ENCODE results near the gene NAT14. TPM values are rescaled to one million over a fixed set of nuclear protein-coding genes. Genes with fewer than 3 reads are reported as not detected.

The NAT14 gene
- polyA plus RNA-seq, 1 donor (not counting 4 experiments of a cell fraction or from before 2014, with no cell fraction given) = 11.0 TPM

GRCh38 chr19:55477905-55478304 lies 7.1 kb upstream of the NAT14 start:
- H3K9me3 ChIP-seq (ENCODE audit: control insufficient read depth, low read depth, low read length) = no peaks in the 10 kb centered on the region
- peaks cover 21% of the 10 kb centered on the region for H3K4me1 ChIP-seq (ENCODE audit: control insufficient read depth, extremely low read depth, insufficient read depth, low read length)
- H4K20me1 ChIP-seq (ENCODE audit: control insufficient read depth, extremely low read depth, insufficient read depth, low read length) = no peaks in the 10 kb centered on the region
- H3K4me3 ChIP-seq (ENCODE audit: control insufficient read depth in 2 of 3, extremely low read depth in 1 of 3, insufficient read depth in 2 of 3, low read depth in 1 of 3, low read length in 3 of 3) = peak overlapping the region; percentile 19 to 86 (median 67)
- FAIRE-seq (no peak), DNase-seq (ENCODE audit: low read depth, low spot score) (no peak)
- no peak overlapping the region for H3K9ac ChIP-seq (ENCODE audit: control insufficient read depth, extremely low read depth, insufficient read depth, low read length)
- no peaks in the 10 kb centered on the region for H3K36me3 ChIP-seq (ENCODE audit: control insufficient read depth in 2 of 2, extremely low read depth in 1 of 2, insufficient read depth in 2 of 2, low read length in 2 of 2)
- H3K27me3 ChIP-seq (ENCODE audit: control insufficient read depth, extremely low read depth, insufficient read depth, low read length) = no peaks in the 10 kb centered on the region
- no peaks in the 10 kb centered on the region for H3K9me1 ChIP-seq (ENCODE audit: control insufficient read depth, extremely low read depth, insufficient read depth, low read length)
- peak overlapping the region; percentile 87 for H3K4me2 ChIP-seq (ENCODE audit: control insufficient read depth, extremely low read depth, insufficient read depth, low read depth, low read length)
- H3K27ac ChIP-seq (ENCODE audit: control insufficient read depth, insufficient read depth, low read length) = no peak overlapping the region
- H2AFZ ChIP-seq (ENCODE audit: control insufficient read depth, low read length) = no peak overlapping the region
- TF ChIP-seq CTCF (optimal IDR thresholded peaks at IDR 0.05 in 1 of 3, IDR thresholded peaks at IDR 0.05 in 1 of 3, conservative IDR thresholded peaks at IDR 0.05 in 1 of 3; ENCODE audit: extremely low read depth in 1 of 3, insufficient read depth in 2 of 3, low read length in 3 of 3) (no peak), EZH2 (IDR thresholded peaks at IDR 0.05; ENCODE audit: low read length) (no peak)
- dilution Hi-C loops (cut with MboI; ENCODE audit: extremely low pct_ligation_motif_present, low sequenced_read_pairs) = no loop called here
- peaks cover 22% of the 10 kb centered on the region for H3K79me2 ChIP-seq (ENCODE audit: control insufficient read depth, insufficient read depth, low read length)

GRCh38 chr19:55478364-55478763 lies 6.6 kb upstream of the NAT14 start:
- Histone ChIP-seq H3K79me2 (ENCODE audit: control insufficient read depth, insufficient read depth, low read length) (peaks cover 22% of the 10 kb centered on the region), H3K9me3 (ENCODE audit: control insufficient read depth, low read depth, low read length) (no peaks in the 10 kb centered on the region), H3K27ac (ENCODE audit: control insufficient read depth, insufficient read depth, low read length) (no peak overlapping the region), H3K9me1 (ENCODE audit: control insufficient read depth, extremely low read depth, insufficient read depth, low read length) (no peaks in the 10 kb centered on the region), H3K36me3 (ENCODE audit: control insufficient read depth in 2 of 2, extremely low read depth in 1 of 2, insufficient read depth in 2 of 2, low read length in 2 of 2) (no peaks in the 10 kb centered on the region), H3K9ac (ENCODE audit: control insufficient read depth, extremely low read depth, insufficient read depth, low read length) (no peak overlapping the region), H2AFZ (ENCODE audit: control insufficient read depth, low read length) (no peak overlapping the region), H4K20me1 (ENCODE audit: control insufficient read depth, extremely low read depth, insufficient read depth, low read length) (no peaks in the 10 kb centered on the region), H3K4me2 (ENCODE audit: control insufficient read depth, extremely low read depth, insufficient read depth, low read depth, low read length) (no peak overlapping the region), H3K4me3 (ENCODE audit: control insufficient read depth in 2 of 3, extremely low read depth in 1 of 3, insufficient read depth in 2 of 3, low read depth in 1 of 3, low read length in 3 of 3) (no peak overlapping the region), H3K4me1 (ENCODE audit: control insufficient read depth, extremely low read depth, insufficient read depth, low read length) (peaks cover 21% of the 10 kb centered on the region), H3K27me3 (ENCODE audit: control insufficient read depth, extremely low read depth, insufficient read depth, low read length) (no peaks in the 10 kb centered on the region)
- FAIRE-seq (no peak), DNase-seq (ENCODE audit: low read depth, low spot score) (no peak)
- TF ChIP-seq CTCF (optimal IDR thresholded peaks at IDR 0.05 in 1 of 3, IDR thresholded peaks at IDR 0.05 in 1 of 3, conservative IDR thresholded peaks at IDR 0.05 in 1 of 3; ENCODE audit: extremely low read depth in 1 of 3, insufficient read depth in 2 of 3, low read length in 3 of 3) = no peak
- no peak for TF ChIP-seq EZH2 (IDR thresholded peaks at IDR 0.05; ENCODE audit: low read length)
- dilution Hi-C loops (cut with MboI; ENCODE audit: extremely low pct_ligation_motif_present, low sequenced_read_pairs) = no loop called here

Measured in keratinocyte (primary cell).